GM23338 (cell line): ENCODE results near the gene PPFIA1. TPM values are rescaled to one million over a fixed set of nuclear protein-coding genes. Genes with fewer than 3 reads are reported as not detected.

Experiments
- ATAC-seq: fragments of 200-7000 bp; cut with Tn5 transposase; 3 replicates; pipeline ENCODE4 v1.9.1; 2020
- DNase-seq: peaks from one replicate; pipeline ENCODE4 v3.0.0-alpha.2; 2015; ENCODE audit warnings: low spot score
- H2AFZ ChIP-seq: fragments of 200-600 bp; sonication (generic); 2 replicates; pipeline ENCODE4 v1.8.0; 2016; ENCODE audit warnings: antibody characterized with exemption, mild to moderate bottlenecking, moderate library complexity
- H3F3A ChIP-seq: fragments of 200-600 bp; sonication (generic); replicated peaks from 2 replicates; pipeline ENCODE4 v1.8.0; 2017; ENCODE audit warnings: antibody characterized with exemption, mixed run types, low read depth
- H3K27ac ChIP-seq: fragments of 200-600 bp; sonication (generic); 2 replicates; pipeline ENCODE4 v1.6.1; 2016; ENCODE audit warnings: low read depth
- H3K27me3 ChIP-seq: fragments of 200-600 bp; sonication (generic); 2 replicates; pipeline ENCODE4 v1.8.0; 2016; ENCODE audit warnings: mild to moderate bottlenecking, mixed run types, moderate library complexity; ENCODE audit not compliant: insufficient read depth
- H3K36me3 ChIP-seq: fragments of 200-600 bp; sonication (generic); 2 replicates; pipeline ENCODE4 v1.8.0; 2016; ENCODE audit warnings: mild to moderate bottlenecking; ENCODE audit not compliant: insufficient read depth
- H3K4me1 ChIP-seq: fragments of 200-600 bp; sonication (generic); 2 replicates; pipeline ENCODE4 v1.8.0; 2016; ENCODE audit warnings: mild to moderate bottlenecking, moderate library complexity; ENCODE audit not compliant: insufficient read depth
- H3K4me2 ChIP-seq: fragments of 200-600 bp; sonication (generic); 2 replicates; pipeline ENCODE4 v1.7.1; 2017; ENCODE audit warnings: mixed run types
- H3K4me3 ChIP-seq: fragments of 200-600 bp; sonication (generic); 2 replicates; pipeline ENCODE4 v1.6.1; 2016; ENCODE audit warnings: mixed run types
- H3K79me2 ChIP-seq: fragments of 200-600 bp; sonication (generic); replicated peaks from 2 replicates; pipeline ENCODE4 v1.8.0; 2017; ENCODE audit warnings: mild to moderate bottlenecking; ENCODE audit not compliant: insufficient read depth
- H3K9me2 ChIP-seq: fragments of 200-600 bp; sonication (generic); 2 replicates; pipeline ENCODE4 v1.8.0; 2017; ENCODE audit not compliant: insufficient read depth
- H4K20me1 ChIP-seq: fragments of 200-600 bp; sonication (generic); replicated peaks from 2 replicates; pipeline ENCODE4 v1.8.0; 2017; ENCODE audit warnings: mild to moderate bottlenecking; ENCODE audit not compliant: insufficient read depth
- H3K27ac Mint-ChIP-seq: 2 replicates; pipeline ENCODE4 v1.8.0; 2020; ENCODE audit warnings: inconsistent platforms, mild to moderate bottlenecking, moderate library complexity, mixed read lengths
- H3K27me3 Mint-ChIP-seq: 3 replicates; pipeline ENCODE4 v1.8.0; 2022; ENCODE audit warnings: low read depth, mild to moderate bottlenecking, moderate library complexity, mixed read lengths, inconsistent platforms; ENCODE audit not compliant: insufficient read depth, poor library complexity
- H3K36me3 Mint-ChIP-seq: 3 replicates; pipeline ENCODE4 v1.8.0; 2021; ENCODE audit warnings: low read depth, mild to moderate bottlenecking, inconsistent platforms, moderate library complexity, mixed read lengths
- H3K4me1 Mint-ChIP-seq: 3 replicates; pipeline ENCODE4 v1.8.0; 2020; ENCODE audit warnings: mild to moderate bottlenecking, inconsistent platforms, mixed read lengths
- H3K4me3 Mint-ChIP-seq: 3 replicates; pipeline ENCODE4 v1.8.0; 2021; ENCODE audit warnings: moderate library complexity, mild to moderate bottlenecking, inconsistent platforms, mixed read lengths
- H3K9me3 Mint-ChIP-seq: 3 replicates; pipeline ENCODE4 v1.8.0; 2020; ENCODE audit warnings: moderate library complexity, mild to moderate bottlenecking, inconsistent platforms, mixed read lengths
- CREB1 ChIP-seq: fragments of 250-450 bp; sonication (Bioruptor Pico); IDR thresholded peaks from 2 replicates; pipeline ENCODE4 v1.5.0; 2020; ENCODE audit warnings: low read depth, mild to moderate bottlenecking, moderate library complexity
- NANOG ChIP-seq: IDR thresholded peaks from 2 replicates; pipeline ENCODE4 v1.6.1; 2016; ENCODE audit warnings: antibody characterized with exemption, borderline replicate concordance
- ZNF114 ChIP-seq: fragments of 250-450 bp; sonication (Bioruptor Pico); IDR thresholded peaks from 2 replicates; pipeline ENCODE4 v1.5.0; 2020; ENCODE audit warnings: mild to moderate bottlenecking, moderate library complexity
- polyA plus RNA-seq: library from polyadenylated mRNA; unstranded; fragments of >200 nt; fragmentation: Nextera tagmentation; extraction: Ambion mirVana; gene quantifications from 2 replicates; pipeline ENCODE4 v1.2.1, GENCODE V29; 2016
- total RNA-seq: library from RNA; depleted of rRNA; stranded (reverse); fragments of >200 nt; shearing (Covaris generic); gene quantifications from 2 replicates; pipeline ENCODE4 v1.2.3, GENCODE V29; 2014
- TF ChIP-seq, protein P1 (sequence below), 2 experiments: fragments of 200-600 bp in 1 of 2; sonication (generic) in 1 of 2; conservative IDR thresholded peaks; 2 replicates each; pipeline versions ENCODE4 v1.5.1 to v1.6.1; 2016 to 2017; ENCODE audit warnings: antibody characterized with exemption in 2 of 2, low read depth in 2 of 2, mild to moderate bottlenecking in 2 of 2, moderate library complexity in 1 of 2
- TF ChIP-seq, protein P2 (sequence below): fragments of 250-450 bp; sonication (Bioruptor Pico); IDR thresholded peaks from 2 replicates; pipeline ENCODE4 v1.5.0; 2020; ENCODE audit warnings: mild to moderate bottlenecking, moderate library complexity

Gene PPFIA1
- total and polyA plus RNA-seq, 2 experiments from 2014 or later: 41.7 to 62.0 TPM

DNA sequence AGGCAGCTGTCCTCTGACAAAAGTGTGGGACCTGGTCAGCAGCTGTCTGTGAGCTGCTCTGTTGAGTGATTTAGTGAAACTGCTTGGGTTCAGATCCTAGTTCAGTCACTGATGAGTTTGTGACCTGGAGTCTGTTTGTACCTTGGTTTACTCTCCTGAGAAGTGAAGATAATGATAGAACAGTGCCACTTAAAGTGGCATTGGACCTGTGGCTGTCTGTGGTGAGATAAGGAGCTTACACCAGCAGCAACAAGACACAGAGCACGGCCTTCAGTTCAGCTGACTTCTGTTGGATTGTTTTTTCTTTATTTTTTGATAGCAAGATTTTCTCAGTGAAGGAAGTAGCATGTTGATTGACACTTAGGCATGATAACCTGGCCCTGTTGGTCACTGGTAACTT lies 81.6 kb downstream of the PPFIA1 start:
- Mint-ChIP-seq H3K27me3 (no peaks in the 10 kb centered on the region), H3K4me1 (no peaks in the 10 kb centered on the region), H3K36me3 (peaks cover 66% of the 10 kb centered on the region), H3K9me3 (no peaks in the 10 kb centered on the region), H3K27ac (no peak overlapping the region), H3K4me3 (no peak overlapping the region)
- no peak for TF ChIP-seq NANOG
- TF ChIP-seq, protein P1, sequence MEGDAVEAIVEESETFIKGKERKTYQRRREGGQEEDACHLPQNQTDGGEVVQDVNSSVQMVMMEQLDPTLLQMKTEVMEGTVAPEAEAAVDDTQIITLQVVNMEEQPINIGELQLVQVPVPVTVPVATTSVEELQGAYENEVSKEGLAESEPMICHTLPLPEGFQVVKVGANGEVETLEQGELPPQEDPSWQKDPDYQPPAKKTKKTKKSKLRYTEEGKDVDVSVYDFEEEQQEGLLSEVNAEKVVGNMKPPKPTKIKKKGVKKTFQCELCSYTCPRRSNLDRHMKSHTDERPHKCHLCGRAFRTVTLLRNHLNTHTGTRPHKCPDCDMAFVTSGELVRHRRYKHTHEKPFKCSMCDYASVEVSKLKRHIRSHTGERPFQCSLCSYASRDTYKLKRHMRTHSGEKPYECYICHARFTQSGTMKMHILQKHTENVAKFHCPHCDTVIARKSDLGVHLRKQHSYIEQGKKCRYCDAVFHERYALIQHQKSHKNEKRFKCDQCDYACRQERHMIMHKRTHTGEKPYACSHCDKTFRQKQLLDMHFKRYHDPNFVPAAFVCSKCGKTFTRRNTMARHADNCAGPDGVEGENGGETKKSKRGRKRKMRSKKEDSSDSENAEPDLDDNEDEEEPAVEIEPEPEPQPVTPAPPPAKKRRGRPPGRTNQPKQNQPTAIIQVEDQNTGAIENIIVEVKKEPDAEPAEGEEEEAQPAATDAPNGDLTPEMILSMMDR (conservative IDR thresholded peaks at IDR 0.05; ENCODE audit: low read depth in 2 of 2): no peak
- TF ChIP-seq, protein P2, sequence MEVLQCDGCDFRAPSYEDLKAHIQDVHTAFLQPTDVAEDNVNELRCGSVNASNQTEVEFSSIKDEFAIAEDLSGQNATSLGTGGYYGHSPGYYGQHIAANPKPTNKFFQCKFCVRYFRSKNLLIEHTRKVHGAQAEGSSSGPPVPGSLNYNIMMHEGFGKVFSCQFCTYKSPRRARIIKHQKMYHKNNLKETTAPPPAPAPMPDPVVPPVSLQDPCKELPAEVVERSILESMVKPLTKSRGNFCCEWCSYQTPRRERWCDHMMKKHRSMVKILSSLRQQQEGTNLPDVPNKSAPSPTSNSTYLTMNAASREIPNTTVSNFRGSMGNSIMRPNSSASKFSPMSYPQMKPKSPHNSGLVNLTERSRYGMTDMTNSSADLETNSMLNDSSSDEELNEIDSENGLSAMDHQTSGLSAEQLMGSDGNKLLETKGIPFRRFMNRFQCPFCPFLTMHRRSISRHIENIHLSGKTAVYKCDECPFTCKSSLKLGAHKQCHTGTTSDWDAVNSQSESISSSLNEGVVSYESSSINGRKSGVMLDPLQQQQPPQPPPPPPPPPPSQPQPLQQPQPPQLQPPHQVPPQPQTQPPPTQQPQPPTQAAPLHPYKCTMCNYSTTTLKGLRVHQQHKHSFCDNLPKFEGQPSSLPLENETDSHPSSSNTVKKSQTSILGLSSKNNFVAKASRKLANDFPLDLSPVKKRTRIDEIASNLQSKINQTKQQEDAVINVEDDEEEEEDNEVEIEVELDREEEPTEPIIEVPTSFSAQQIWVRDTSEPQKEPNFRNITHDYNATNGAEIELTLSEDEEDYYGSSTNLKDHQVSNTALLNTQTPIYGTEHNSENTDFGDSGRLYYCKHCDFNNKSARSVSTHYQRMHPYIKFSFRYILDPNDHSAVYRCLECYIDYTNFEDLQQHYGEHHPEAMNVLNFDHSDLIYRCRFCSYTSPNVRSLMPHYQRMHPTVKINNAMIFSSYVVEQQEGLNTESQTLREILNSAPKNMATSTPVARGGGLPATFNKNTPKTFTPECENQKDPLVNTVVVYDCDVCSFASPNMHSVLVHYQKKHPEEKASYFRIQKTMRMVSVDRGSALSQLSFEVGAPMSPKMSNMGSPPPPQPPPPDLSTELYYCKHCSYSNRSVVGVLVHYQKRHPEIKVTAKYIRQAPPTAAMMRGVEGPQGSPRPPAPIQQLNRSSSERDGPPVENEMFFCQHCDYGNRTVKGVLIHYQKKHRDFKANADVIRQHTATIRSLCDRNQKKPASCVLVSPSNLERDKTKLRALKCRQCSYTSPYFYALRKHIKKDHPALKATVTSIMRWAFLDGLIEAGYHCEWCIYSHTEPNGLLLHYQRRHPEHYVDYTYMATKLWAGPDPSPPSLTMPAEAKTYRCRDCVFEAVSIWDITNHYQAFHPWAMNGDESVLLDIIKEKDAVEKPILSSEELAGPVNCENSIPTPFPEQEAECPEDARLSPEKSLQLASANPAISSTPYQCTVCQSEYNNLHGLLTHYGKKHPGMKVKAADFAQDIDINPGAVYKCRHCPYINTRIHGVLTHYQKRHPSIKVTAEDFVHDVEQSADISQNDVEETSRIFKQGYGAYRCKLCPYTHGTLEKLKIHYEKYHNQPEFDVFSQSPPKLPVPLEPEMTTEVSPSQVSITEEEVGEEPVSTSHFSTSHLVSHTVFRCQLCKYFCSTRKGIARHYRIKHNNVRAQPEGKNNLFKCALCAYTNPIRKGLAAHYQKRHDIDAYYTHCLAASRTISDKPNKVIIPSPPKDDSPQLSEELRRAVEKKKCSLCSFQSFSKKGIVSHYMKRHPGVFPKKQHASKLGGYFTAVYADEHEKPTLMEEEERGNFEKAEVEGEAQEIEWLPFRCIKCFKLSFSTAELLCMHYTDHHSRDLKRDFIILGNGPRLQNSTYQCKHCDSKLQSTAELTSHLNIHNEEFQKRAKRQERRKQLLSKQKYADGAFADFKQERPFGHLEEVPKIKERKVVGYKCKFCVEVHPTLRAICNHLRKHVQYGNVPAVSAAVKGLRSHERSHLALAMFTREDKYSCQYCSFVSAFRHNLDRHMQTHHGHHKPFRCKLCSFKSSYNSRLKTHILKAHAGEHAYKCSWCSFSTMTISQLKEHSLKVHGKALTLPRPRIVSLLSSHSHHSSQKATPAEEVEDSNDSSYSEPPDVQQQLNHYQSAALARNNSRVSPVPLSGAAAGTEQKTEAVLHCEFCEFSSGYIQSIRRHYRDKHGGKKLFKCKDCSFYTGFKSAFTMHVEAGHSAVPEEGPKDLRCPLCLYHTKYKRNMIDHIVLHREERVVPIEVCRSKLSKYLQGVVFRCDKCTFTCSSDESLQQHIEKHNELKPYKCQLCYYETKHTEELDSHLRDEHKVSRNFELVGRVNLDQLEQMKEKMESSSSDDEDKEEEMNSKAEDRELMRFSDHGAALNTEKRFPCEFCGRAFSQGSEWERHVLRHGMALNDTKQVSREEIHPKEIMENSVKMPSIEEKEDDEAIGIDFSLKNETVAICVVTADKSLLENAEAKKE (CRISPR knock-in tag): no peak
- TF ChIP-seq CREB1 (CRISPR knock-in tag): no peak
- no peak for TF ChIP-seq ZNF114
- no peak for ATAC-seq
- Histone ChIP-seq H3K9me2 (no peaks in the 10 kb centered on the region), H3K4me1 (no peaks in the 10 kb centered on the region), H3K27me3 (no peaks in the 10 kb centered on the region), H3K4me2 (no peak overlapping the region), H3K27ac (no peak overlapping the region), H2AFZ (no peak overlapping the region), H3K79me2 (no peaks in the 10 kb centered on the region; the same call in 1 of the 2 replicates), H3K36me3 (peaks cover 28% of the 10 kb centered on the region), H3K4me3 (no peak overlapping the region), H3F3A (no peaks in the 10 kb centered on the region), H4K20me1 (peaks cover 12% of the 10 kb centered on the region; the same call in 1 of the 2 replicates)
- DNase-seq: no peak
